Measurements from ENCODE around the gene ITGA1. TPM values are rescaled to one million over a fixed set of nuclear protein-coding genes. Genes with fewer than 3 reads are reported as not detected.

Gene ITGA1
- total RNA-seq, 1 donor from 2014 or later: 9.1 TPM

- no peak for TF ChIP-seq CTCF (IDR thresholded peaks at IDR 0.05; ENCODE audit: unreplicated experiment)
- no peak for DNase-seq (ENCODE audit: low spot score in 2 of 2, unreplicated experiment in 2 of 2)
- no peak overlapping the region for H3K27ac Mint-ChIP-seq
- H3K9me3 Mint-ChIP-seq: peaks cover 6% of the 10 kb centered on the region
- no peaks in the 10 kb centered on the region for H3K27me3 Mint-ChIP-seq (ENCODE audit: low read depth)
- H3K4me3 Mint-ChIP-seq: no peak overlapping the region
- H3K36me3 Mint-ChIP-seq: no peaks in the 10 kb centered on the region
- H3K4me1 Mint-ChIP-seq: no peaks in the 10 kb centered on the region
Measured at GRCh38 chr5:52822437-52822836, 34.7 kb downstream of the ITGA1 start.

- Mint-ChIP-seq H3K27me3 (ENCODE audit: low read depth) (no peaks in the 10 kb centered on the region), H3K36me3 (no peaks in the 10 kb centered on the region), H3K27ac (no peak overlapping the region), H3K4me1 (no peaks in the 10 kb centered on the region), H3K4me3 (no peak overlapping the region), H3K9me3 (peaks cover 12% of the 10 kb centered on the region)
- TF ChIP-seq CTCF (IDR thresholded peaks at IDR 0.05; ENCODE audit: unreplicated experiment): no peak
- no peak for DNase-seq (ENCODE audit: low spot score in 2 of 2, unreplicated experiment in 2 of 2)
Measured at GRCh38 chr5:52824827-52825226, 37.1 kb downstream of the ITGA1 start.

- Mint-ChIP-seq H3K4me3 (no peak overlapping the region), H3K27ac (no peak overlapping the region), H3K27me3 (ENCODE audit: low read depth) (no peaks in the 10 kb centered on the region), H3K9me3 (peaks cover 12% of the 10 kb centered on the region), H3K4me1 (no peaks in the 10 kb centered on the region), H3K36me3 (no peaks in the 10 kb centered on the region)
- no peak for TF ChIP-seq CTCF (IDR thresholded peaks at IDR 0.05; ENCODE audit: unreplicated experiment)
- no peak for DNase-seq (ENCODE audit: low spot score in 2 of 2, unreplicated experiment in 2 of 2)
Measured at GRCh38 chr5:52825826-52826225, 38.1 kb downstream of the ITGA1 start.

- no peak for DNase-seq (ENCODE audit: low spot score in 2 of 2, unreplicated experiment in 2 of 2)
- no peaks in the 10 kb centered on the region for H3K27me3 Mint-ChIP-seq (ENCODE audit: low read depth)
- no peak overlapping the region for H3K27ac Mint-ChIP-seq
- no peak overlapping the region for H3K4me3 Mint-ChIP-seq
- no peak for TF ChIP-seq CTCF (IDR thresholded peaks at IDR 0.05; ENCODE audit: unreplicated experiment)
- no peaks in the 10 kb centered on the region for H3K4me1 Mint-ChIP-seq
- H3K36me3 Mint-ChIP-seq: no peaks in the 10 kb centered on the region
- H3K9me3 Mint-ChIP-seq: peaks cover 12% of the 10 kb centered on the region
Measured at GRCh38 chr5:52827815-52828214, 40.1 kb downstream of the ITGA1 start.

- TF ChIP-seq CTCF (IDR thresholded peaks at IDR 0.05; ENCODE audit: unreplicated experiment): no peak
- Mint-ChIP-seq H3K36me3 (no peaks in the 10 kb centered on the region), H3K27me3 (ENCODE audit: low read depth) (no peaks in the 10 kb centered on the region), H3K27ac (no peak overlapping the region), H3K4me3 (no peak overlapping the region), H3K9me3 (peaks cover 12% of the 10 kb centered on the region), H3K4me1 (no peaks in the 10 kb centered on the region)
- no peak for DNase-seq (ENCODE audit: low spot score in 2 of 2, unreplicated experiment in 2 of 2)
Measured at GRCh38 chr5:52829664-52830063, 41.9 kb downstream of the ITGA1 start.

- no peak overlapping the region for H3K27ac Mint-ChIP-seq
- no peaks in the 10 kb centered on the region for H3K27me3 Mint-ChIP-seq (ENCODE audit: low read depth)
- H3K4me1 Mint-ChIP-seq: no peaks in the 10 kb centered on the region
- no peak overlapping the region for H3K4me3 Mint-ChIP-seq
- H3K36me3 Mint-ChIP-seq: no peaks in the 10 kb centered on the region
- DNase-seq (ENCODE audit: low spot score in 2 of 2, unreplicated experiment in 2 of 2): no peak
- peaks cover 12% of the 10 kb centered on the region for H3K9me3 Mint-ChIP-seq
- no peak for TF ChIP-seq CTCF (IDR thresholded peaks at IDR 0.05; ENCODE audit: unreplicated experiment)
Measured at GRCh38 chr5:52830650-52831049, 42.9 kb downstream of the ITGA1 start.
